Bronchus fibroblast of lung (primary cell): ENCODE data around the gene SEC23B. TPM values are rescaled to one million over a fixed set of nuclear protein-coding genes. Genes with fewer than 3 reads are reported as not detected.

Experiments used
- total RNA-seq: library from RNA; depleted of rRNA; stranded (reverse); fragments of >200 nt; gene quantifications from 2 replicates; pipeline ENCODE4 v1.2.3, GENCODE V29; 2015

SEC23B gene
- total RNA-seq = 51.4 and 54.7 TPM in 2 replicates

DNA sequence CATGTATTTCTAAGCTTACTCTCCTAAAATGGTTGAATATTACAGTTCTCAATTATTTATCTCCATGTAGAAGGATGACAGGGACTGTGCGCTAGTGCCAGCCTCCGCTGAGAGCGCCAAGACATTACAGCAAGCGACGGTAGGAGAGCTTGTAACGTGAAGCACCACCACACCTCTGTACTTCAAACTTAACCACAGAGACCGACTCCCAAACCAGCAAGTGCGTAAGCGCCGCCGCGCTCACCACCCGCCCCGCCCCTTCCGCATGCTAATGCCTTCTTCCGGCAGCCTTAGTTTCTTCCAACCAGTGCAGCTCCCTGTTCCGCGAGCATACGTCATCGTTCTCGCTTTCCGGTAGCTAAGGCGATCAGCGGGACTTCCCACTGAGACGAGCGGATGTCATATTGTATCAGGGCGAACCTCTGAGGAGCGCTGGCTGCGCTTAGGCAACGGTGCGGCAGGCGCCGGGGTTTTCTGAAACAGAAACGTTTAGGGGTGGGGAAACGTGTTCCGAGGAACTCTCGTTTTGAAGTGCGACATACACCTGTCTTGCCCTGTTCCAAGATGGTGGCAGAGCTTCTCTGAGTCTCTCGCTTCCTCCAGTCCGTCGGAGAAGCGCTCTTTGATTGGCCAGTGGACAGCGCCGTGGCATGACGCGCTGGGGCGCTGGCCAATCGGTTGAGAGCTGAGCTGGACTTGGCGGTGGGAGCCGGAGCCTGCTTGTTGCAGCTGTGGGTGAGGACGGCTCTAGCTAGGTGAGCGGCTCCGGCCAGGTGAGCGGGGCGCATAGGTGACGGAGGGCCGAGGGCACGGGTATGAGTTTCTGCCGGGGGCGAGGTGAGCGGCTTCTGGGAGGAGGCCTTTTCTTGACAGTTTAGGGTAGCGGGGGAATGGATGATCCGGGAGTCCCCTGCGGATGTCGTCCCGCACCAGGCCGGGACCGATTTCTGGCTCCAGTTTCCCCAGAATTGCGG is at the start of gene SEC23B:
TSS of gene SEC23B (plus strand) at position 723 of the 974 bp plus-strand sequence. CDS start 2,896 bp downstream, outside the sequence.

GRCh38 chr20:18466894-18467730 is 40.6 kb upstream of the SEC23B start, which contains the start of the genes DZANK1 and POLR3F:
Gene DZANK1, minus strand, starts transcription at chr20:18467030. Its CDS starts 1,672 bp downstream, at chr20:18465358.
Gene POLR3F, plus strand, starts transcription at chr20:18467390. Its CDS starts 117 bp downstream, at chr20:18467507.

GRCh38 chr20:18496740-18497592 is 10.8 kb upstream of the SEC23B start, which contains the start of gene RBBP9:
Gene RBBP9, minus strand, starts transcription at chr20:18497225. Its CDS starts 58 bp downstream, at chr20:18497167.

GRCh38 chr20:18566892-18567738 is 59.4 kb downstream of the SEC23B start, which contains the start of gene SMIM26:
Gene SMIM26, plus strand, starts transcription at chr20:18567432. Its CDS starts 47 bp downstream, at chr20:18567479.

GRCh38 chr20:18587665-18588573 is 80.2 kb downstream of the SEC23B start, which contains the start of gene DTD1:
Gene DTD1, plus strand, starts transcription at chr20:18588054. Its CDS starts 19 bp downstream, at chr20:18588073.

Other genes starting within 250 kb of the SEC23B start
- 13.5 and 17.7 TPM in 2 replicates for gene ZNF133, start 219.4 kb upstream of the SEC23B start, total RNA-seq
- 0.50 and 1.0 TPM in 2 replicates for gene DZANK1, start 40.9 kb upstream of the SEC23B start, total RNA-seq
- gene POLR3F, start 40.5 kb upstream of the SEC23B start, total RNA-seq = 9.2 and 14.6 TPM in 2 replicates
- 18.3 and 21.5 TPM in 2 replicates for gene RBBP9, start 10.7 kb upstream of the SEC23B start, total RNA-seq
- gene SMIM26, start 59.5 kb downstream of the SEC23B start, total RNA-seq = 129 and 157 TPM in 2 replicates
- gene DTD1, start 80.1 kb downstream of the SEC23B start, total RNA-seq = 127 and 139 TPM in 2 replicates